Neutrophil (primary cell): ENCODE data around the gene SPINT3.

ENCODE experiments used
- H3K27ac ChIP-seq: fragments of 200-600 bp; sonication (generic); 2 replicates; pipeline ENCODE4 v1.5.1; 2016; ENCODE audit warnings: mild to moderate bottlenecking, moderate library complexity
- H3K27me3 ChIP-seq: fragments of 200-600 bp; sonication (generic); 2 replicates; pipeline ENCODE4 v1.6.0; 2016; ENCODE audit warnings: mild to moderate bottlenecking
- H3K36me3 ChIP-seq: fragments of 200-600 bp; sonication (generic); 2 replicates; pipeline ENCODE4 v1.5.1; 2017
- H3K4me1 ChIP-seq, 2 experiments: fragments of 200-600 bp in 1 of 2; sonication (generic) in 1 of 2; 1 replicate in 1 of 2; 2 replicates in 1 of 2; pipeline versions ENCODE4 v1.5.1 to v1.6.1; 2013 to 2016; ENCODE audit warnings: low read depth in 1 of 2, low read length in 1 of 2, mild to moderate bottlenecking in 1 of 2, moderate library complexity in 1 of 2; ENCODE audit not compliant: control insufficient read depth in 1 of 2, insufficient read depth in 1 of 2
- H3K4me3 ChIP-seq, 2 experiments: fragments of 200-600 bp in 1 of 2; sonication (generic) in 1 of 2; 1 replicate in 1 of 2; 2 replicates in 1 of 2; pipeline ENCODE4 v1.5.1; 2013 to 2016; ENCODE audit warnings: low read depth in 1 of 2, low read length in 1 of 2, mild to moderate bottlenecking in 1 of 2, moderate library complexity in 1 of 2
- H3K9me3 ChIP-seq: fragments of 200-600 bp; sonication (generic); 2 replicates; pipeline ENCODE4 v1.5.1; 2016
- TF ChIP-seq, protein P1 (sequence below): fragments of 200-600 bp; sonication (generic); IDR thresholded peaks from 2 replicates; pipeline ENCODE4 v1.5.1; 2016; ENCODE audit warnings: antibody characterized with exemption

Gene SPINT3

DNA sequence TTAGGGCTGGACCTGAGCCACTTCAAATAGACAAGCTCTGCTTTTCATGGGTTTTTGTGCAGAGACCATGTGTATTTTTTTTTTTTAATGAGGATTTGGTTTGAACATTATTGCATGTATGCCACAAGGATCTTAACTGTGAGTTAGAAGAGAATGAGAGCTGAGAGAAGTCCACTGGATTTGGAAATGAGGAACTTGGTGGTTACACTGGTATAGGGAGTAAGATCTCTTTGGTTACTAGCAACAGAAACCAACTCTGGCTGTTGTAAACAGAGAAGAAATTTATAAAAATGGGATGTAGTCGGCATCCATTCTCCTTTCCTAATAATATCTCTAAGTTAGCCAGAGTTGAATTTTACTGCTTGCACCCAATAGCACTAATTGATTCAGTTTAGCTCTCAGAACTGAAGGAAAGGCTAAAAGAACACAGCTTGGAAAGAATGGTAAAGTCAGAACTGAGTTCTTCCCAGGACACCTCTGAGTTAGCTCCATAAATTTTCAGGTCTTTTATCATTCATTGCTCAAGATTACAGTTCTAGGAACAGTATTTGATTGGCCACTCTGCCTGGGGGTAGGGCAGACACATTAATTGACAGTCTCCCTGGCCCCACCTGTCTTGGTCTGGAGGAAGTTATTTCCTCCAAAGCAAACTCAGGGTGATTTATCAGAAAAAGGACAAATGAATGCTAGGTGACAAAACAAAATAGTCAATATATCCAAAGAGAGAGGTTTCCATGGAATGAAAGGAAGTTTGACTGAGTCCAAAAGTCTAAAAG, 49.7 kb downstream of the SPINT3 start:
- Histone ChIP-seq H3K4me3 (no peak overlapping the region), H3K36me3 (no peaks in the 10 kb centered on the region), H3K9me3 (no peaks in the 10 kb centered on the region), H3K27ac (no peak overlapping the region), H3K27me3 (peaks cover 65% of the 10 kb centered on the region), H3K4me1 (peaks cover 0 to 12% of the 10 kb centered on the region in 2 experiments)
- TF ChIP-seq, protein P1, sequence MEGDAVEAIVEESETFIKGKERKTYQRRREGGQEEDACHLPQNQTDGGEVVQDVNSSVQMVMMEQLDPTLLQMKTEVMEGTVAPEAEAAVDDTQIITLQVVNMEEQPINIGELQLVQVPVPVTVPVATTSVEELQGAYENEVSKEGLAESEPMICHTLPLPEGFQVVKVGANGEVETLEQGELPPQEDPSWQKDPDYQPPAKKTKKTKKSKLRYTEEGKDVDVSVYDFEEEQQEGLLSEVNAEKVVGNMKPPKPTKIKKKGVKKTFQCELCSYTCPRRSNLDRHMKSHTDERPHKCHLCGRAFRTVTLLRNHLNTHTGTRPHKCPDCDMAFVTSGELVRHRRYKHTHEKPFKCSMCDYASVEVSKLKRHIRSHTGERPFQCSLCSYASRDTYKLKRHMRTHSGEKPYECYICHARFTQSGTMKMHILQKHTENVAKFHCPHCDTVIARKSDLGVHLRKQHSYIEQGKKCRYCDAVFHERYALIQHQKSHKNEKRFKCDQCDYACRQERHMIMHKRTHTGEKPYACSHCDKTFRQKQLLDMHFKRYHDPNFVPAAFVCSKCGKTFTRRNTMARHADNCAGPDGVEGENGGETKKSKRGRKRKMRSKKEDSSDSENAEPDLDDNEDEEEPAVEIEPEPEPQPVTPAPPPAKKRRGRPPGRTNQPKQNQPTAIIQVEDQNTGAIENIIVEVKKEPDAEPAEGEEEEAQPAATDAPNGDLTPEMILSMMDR = no peak

GRCh38 chr20:45463709-45464108, 51.7 kb downstream of the SPINT3 start:
- Histone ChIP-seq H3K4me3 (no peak overlapping the region), H3K36me3 (no peaks in the 10 kb centered on the region), H3K27me3 (peaks cover 45% of the 10 kb centered on the region), H3K27ac (no peak overlapping the region), H3K9me3 (no peaks in the 10 kb centered on the region), H3K4me1 (no peaks in the 10 kb centered on the region)
- TF ChIP-seq, protein P1 = no peak

- TF ChIP-seq, protein P1 = no peak
- peaks cover 37% of the 10 kb centered on the region for H3K27me3 ChIP-seq
- H3K4me1 ChIP-seq = no peaks in the 10 kb centered on the region
- no peaks in the 10 kb centered on the region for H3K36me3 ChIP-seq
- H3K9me3 ChIP-seq = no peaks in the 10 kb centered on the region
- H3K27ac ChIP-seq = no peak overlapping the region
- H3K4me3 ChIP-seq = no peak overlapping the region
Measured at GRCh38 chr20:45462711-45463509, 52.5 kb downstream of the SPINT3 start.
